Stomach (tissue), 4 donors: Measurements from ENCODE around the gene PGGT1B.

Source experiments
- EP300 ChIP-seq: sonication (generic); formaldehyde crosslinking; IDR thresholded peaks from one replicate; pipeline ENCODE4 v1.6.1; 2017; ENCODE audit warnings: antibody characterized with exemption
- POLR2A ChIP-seq, 4 donors: fragments of 450-650 bp; IDR thresholded peaks; one replicate each; pipeline ENCODE4 v1.6.1; 2016; ENCODE audit warnings: antibody characterized with exemption in 4 of 4, control low read depth in 2 of 4, mild to moderate bottlenecking in 1 of 4, moderate library complexity in 1 of 4
- POLR2AphosphoS5 ChIP-seq, 3 donors: sonication (generic); formaldehyde crosslinking; IDR thresholded peaks; one replicate each; pipeline ENCODE4 v1.6.1; 2016; ENCODE audit warnings: antibody characterized with exemption in 3 of 3
- TF ChIP-seq, protein P1 (sequence below), 7 experiments: fragments of 450-650 bp in 4 of 7; fragments of 200-600 bp in 3 of 7; sonication (generic) in 3 of 7; IDR thresholded peaks; one replicate each; pipeline ENCODE4 v1.5.1; 2016 to 2019; ENCODE audit warnings: antibody characterized with exemption in 7 of 7, control low read depth in 2 of 7, mild to moderate bottlenecking in 1 of 7

DNA sequence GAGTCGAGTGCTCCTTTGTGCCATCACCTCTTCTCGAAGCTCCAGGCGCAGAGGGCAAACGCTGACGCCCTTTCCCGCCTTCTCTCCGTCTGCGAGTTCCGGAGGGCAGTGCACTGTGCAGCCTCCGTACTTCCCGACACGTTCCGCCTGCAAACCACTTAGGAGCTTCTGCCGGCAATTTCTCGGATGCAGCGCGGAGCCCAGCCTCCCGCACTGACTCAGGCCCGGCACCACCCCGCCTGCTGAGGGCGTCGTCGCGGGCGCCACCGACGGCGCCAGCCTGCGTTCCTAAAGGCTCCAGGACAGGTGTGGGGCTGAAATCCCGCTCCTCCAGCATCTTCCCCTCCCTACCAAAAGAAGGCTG lies 83.7 kb downstream of the PGGT1B start:
- TF ChIP-seq POLR2AphosphoS5 (IDR thresholded peaks at IDR 0.05) = no peak
- TF ChIP-seq, protein P1, sequence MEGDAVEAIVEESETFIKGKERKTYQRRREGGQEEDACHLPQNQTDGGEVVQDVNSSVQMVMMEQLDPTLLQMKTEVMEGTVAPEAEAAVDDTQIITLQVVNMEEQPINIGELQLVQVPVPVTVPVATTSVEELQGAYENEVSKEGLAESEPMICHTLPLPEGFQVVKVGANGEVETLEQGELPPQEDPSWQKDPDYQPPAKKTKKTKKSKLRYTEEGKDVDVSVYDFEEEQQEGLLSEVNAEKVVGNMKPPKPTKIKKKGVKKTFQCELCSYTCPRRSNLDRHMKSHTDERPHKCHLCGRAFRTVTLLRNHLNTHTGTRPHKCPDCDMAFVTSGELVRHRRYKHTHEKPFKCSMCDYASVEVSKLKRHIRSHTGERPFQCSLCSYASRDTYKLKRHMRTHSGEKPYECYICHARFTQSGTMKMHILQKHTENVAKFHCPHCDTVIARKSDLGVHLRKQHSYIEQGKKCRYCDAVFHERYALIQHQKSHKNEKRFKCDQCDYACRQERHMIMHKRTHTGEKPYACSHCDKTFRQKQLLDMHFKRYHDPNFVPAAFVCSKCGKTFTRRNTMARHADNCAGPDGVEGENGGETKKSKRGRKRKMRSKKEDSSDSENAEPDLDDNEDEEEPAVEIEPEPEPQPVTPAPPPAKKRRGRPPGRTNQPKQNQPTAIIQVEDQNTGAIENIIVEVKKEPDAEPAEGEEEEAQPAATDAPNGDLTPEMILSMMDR (IDR thresholded peaks at IDR 0.05) = no peak
- no peak for TF ChIP-seq POLR2A (IDR thresholded peaks at IDR 0.05)
- no peak for TF ChIP-seq EP300
